GM23338 (cell line): Measurements from ENCODE around the gene CDH5. TPM values are rescaled to one million over a fixed set of nuclear protein-coding genes. Genes with fewer than 3 reads are reported as not detected.
A peak's percentile ranks its signal among the peaks of the same experiment; 100 is the strongest.

ENCODE experiments used
- ATAC-seq: fragments of 200-7000 bp; cut with Tn5 transposase; 3 replicates; pipeline ENCODE4 v1.9.1; 2020
- DNase-seq: peaks from one replicate; pipeline ENCODE4 v3.0.0-alpha.2; 2015; ENCODE audit warnings: low spot score
- H2AFZ ChIP-seq: fragments of 200-600 bp; sonication (generic); 2 replicates; pipeline ENCODE4 v1.8.0; 2016; ENCODE audit warnings: antibody characterized with exemption, mild to moderate bottlenecking, moderate library complexity
- H3F3A ChIP-seq: fragments of 200-600 bp; sonication (generic); replicated peaks from 2 replicates; pipeline ENCODE4 v1.8.0; 2017; ENCODE audit warnings: antibody characterized with exemption, mixed run types, low read depth
- H3K27ac ChIP-seq: fragments of 200-600 bp; sonication (generic); 2 replicates; pipeline ENCODE4 v1.6.1; 2016; ENCODE audit warnings: low read depth
- H3K27me3 ChIP-seq: fragments of 200-600 bp; sonication (generic); 2 replicates; pipeline ENCODE4 v1.8.0; 2016; ENCODE audit warnings: mild to moderate bottlenecking, mixed run types, moderate library complexity; ENCODE audit not compliant: insufficient read depth
- H3K36me3 ChIP-seq: fragments of 200-600 bp; sonication (generic); 2 replicates; pipeline ENCODE4 v1.8.0; 2016; ENCODE audit warnings: mild to moderate bottlenecking; ENCODE audit not compliant: insufficient read depth
- H3K4me1 ChIP-seq: fragments of 200-600 bp; sonication (generic); 2 replicates; pipeline ENCODE4 v1.8.0; 2016; ENCODE audit warnings: mild to moderate bottlenecking, moderate library complexity; ENCODE audit not compliant: insufficient read depth
- H3K4me2 ChIP-seq: fragments of 200-600 bp; sonication (generic); 2 replicates; pipeline ENCODE4 v1.7.1; 2017; ENCODE audit warnings: mixed run types
- H3K4me3 ChIP-seq: fragments of 200-600 bp; sonication (generic); 2 replicates; pipeline ENCODE4 v1.6.1; 2016; ENCODE audit warnings: mixed run types
- H3K79me2 ChIP-seq: fragments of 200-600 bp; sonication (generic); replicated peaks from 2 replicates; pipeline ENCODE4 v1.8.0; 2017; ENCODE audit warnings: mild to moderate bottlenecking; ENCODE audit not compliant: insufficient read depth
- H3K9me2 ChIP-seq: fragments of 200-600 bp; sonication (generic); 2 replicates; pipeline ENCODE4 v1.8.0; 2017; ENCODE audit not compliant: insufficient read depth
- H4K20me1 ChIP-seq: fragments of 200-600 bp; sonication (generic); replicated peaks from 2 replicates; pipeline ENCODE4 v1.8.0; 2017; ENCODE audit warnings: mild to moderate bottlenecking; ENCODE audit not compliant: insufficient read depth
- H3K27ac Mint-ChIP-seq: 2 replicates; pipeline ENCODE4 v1.8.0; 2020; ENCODE audit warnings: inconsistent platforms, mild to moderate bottlenecking, moderate library complexity, mixed read lengths
- H3K27me3 Mint-ChIP-seq: 3 replicates; pipeline ENCODE4 v1.8.0; 2022; ENCODE audit warnings: low read depth, mild to moderate bottlenecking, moderate library complexity, mixed read lengths, inconsistent platforms; ENCODE audit not compliant: insufficient read depth, poor library complexity
- H3K36me3 Mint-ChIP-seq: 3 replicates; pipeline ENCODE4 v1.8.0; 2021; ENCODE audit warnings: low read depth, mild to moderate bottlenecking, inconsistent platforms, moderate library complexity, mixed read lengths
- H3K4me1 Mint-ChIP-seq: 3 replicates; pipeline ENCODE4 v1.8.0; 2020; ENCODE audit warnings: mild to moderate bottlenecking, inconsistent platforms, mixed read lengths
- H3K4me3 Mint-ChIP-seq: 3 replicates; pipeline ENCODE4 v1.8.0; 2021; ENCODE audit warnings: moderate library complexity, mild to moderate bottlenecking, inconsistent platforms, mixed read lengths
- H3K9me3 Mint-ChIP-seq: 3 replicates; pipeline ENCODE4 v1.8.0; 2020; ENCODE audit warnings: moderate library complexity, mild to moderate bottlenecking, inconsistent platforms, mixed read lengths
- CREB1 ChIP-seq: fragments of 250-450 bp; sonication (Bioruptor Pico); IDR thresholded peaks from 2 replicates; pipeline ENCODE4 v1.5.0; 2020; ENCODE audit warnings: low read depth, mild to moderate bottlenecking, moderate library complexity
- ETS1 ChIP-seq: IDR thresholded peaks from 2 replicates; pipeline ENCODE4 v1.6.1; 2016; ENCODE audit warnings: antibody characterized with exemption
- EZH2phosphoT487 ChIP-seq: fragments of 200-600 bp; sonication (generic); IDR thresholded peaks from one replicate; pipeline ENCODE4 v1.8.1; 2018; ENCODE audit warnings: antibody characterized with exemption; ENCODE audit not compliant: unreplicated experiment
- JUNB ChIP-seq: IDR thresholded peaks from one replicate; pipeline ENCODE4 v1.6.1; 2016; ENCODE audit warnings: antibody characterized with exemption; ENCODE audit not compliant: unreplicated experiment
- NANOG ChIP-seq: IDR thresholded peaks from 2 replicates; pipeline ENCODE4 v1.6.1; 2016; ENCODE audit warnings: antibody characterized with exemption, borderline replicate concordance
- POLR2AphosphoS5 ChIP-seq: IDR thresholded peaks from 2 replicates; pipeline ENCODE4 v1.6.1; 2016; ENCODE audit warnings: antibody characterized with exemption, low read depth
- ZNF331 ChIP-seq: fragments of 250-450 bp; sonication (Bioruptor Pico); IDR thresholded peaks from 2 replicates; pipeline ENCODE4 v1.5.0; 2020; ENCODE audit warnings: low read depth, mild to moderate bottlenecking, moderate library complexity
- ZNF462 ChIP-seq: fragments of 250-450 bp; sonication (Bioruptor Pico); IDR thresholded peaks from 2 replicates; pipeline ENCODE4 v1.5.0; 2020; ENCODE audit warnings: mild to moderate bottlenecking, moderate library complexity
- polyA plus RNA-seq: library from polyadenylated mRNA; unstranded; fragments of >200 nt; fragmentation: Nextera tagmentation; extraction: Ambion mirVana; gene quantifications from 2 replicates; pipeline ENCODE4 v1.2.1, GENCODE V29; 2016
- total RNA-seq: library from RNA; depleted of rRNA; stranded (reverse); fragments of >200 nt; shearing (Covaris generic); gene quantifications from 2 replicates; pipeline ENCODE4 v1.2.3, GENCODE V29; 2014
- TF ChIP-seq, protein P1 (sequence below), 2 experiments: fragments of 200-600 bp in 1 of 2; sonication (generic) in 1 of 2; conservative IDR thresholded peaks; 2 replicates each; pipeline versions ENCODE4 v1.5.1 to v1.6.1; 2016 to 2017; ENCODE audit warnings: antibody characterized with exemption in 2 of 2, low read depth in 2 of 2, mild to moderate bottlenecking in 2 of 2, moderate library complexity in 1 of 2

The CDH5 gene
- total and polyA plus RNA-seq, 2 experiments from 2014 or later: 0.18 TPM; not detected in 1

DNA sequence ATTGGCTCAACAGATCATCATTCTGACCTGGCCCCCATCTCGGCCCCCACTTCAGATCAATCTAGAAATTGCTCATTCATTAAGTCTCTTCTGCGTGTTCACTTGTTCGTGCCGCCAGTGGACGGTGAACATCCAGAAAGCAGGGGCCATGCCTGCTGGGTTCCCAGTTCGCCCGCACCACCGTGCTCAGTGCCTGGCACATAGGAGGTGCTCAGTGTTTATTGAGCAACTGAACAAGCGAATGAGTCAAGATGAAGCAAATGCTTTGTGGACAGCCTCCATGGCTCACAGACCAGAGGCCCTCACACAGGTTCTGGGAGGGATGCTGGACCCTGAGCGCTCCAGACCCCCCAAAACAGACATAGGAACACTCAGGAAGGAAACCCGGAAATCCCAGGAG, 74.5 kb downstream of the CDH5 start:
- H3K36me3 Mint-ChIP-seq: no peaks in the 10 kb centered on the region
- no peaks in the 10 kb centered on the region for H3F3A ChIP-seq
- no peaks in the 10 kb centered on the region for H3K36me3 ChIP-seq
- H3K4me3 Mint-ChIP-seq: no peak overlapping the region
- H3K4me3 ChIP-seq: no peak overlapping the region
- peak overlapping the region; percentile 6; the same call in 1 of the 2 replicates for H3K27ac Mint-ChIP-seq
- DNase-seq: no peak
- H3K4me1 Mint-ChIP-seq: peaks cover 6% of the 10 kb centered on the region; the same call in 1 of the 3 replicates
- H2AFZ ChIP-seq: no peak overlapping the region
- no peaks in the 10 kb centered on the region for H4K20me1 ChIP-seq
- H3K9me2 ChIP-seq: no peaks in the 10 kb centered on the region
- no peaks in the 10 kb centered on the region for H3K9me3 Mint-ChIP-seq
- H3K27me3 Mint-ChIP-seq: peaks cover 11% of the 10 kb centered on the region
- no peaks in the 10 kb centered on the region for H3K79me2 ChIP-seq
- H3K4me2 ChIP-seq: no peak overlapping the region
- TF ChIP-seq, protein P1, sequence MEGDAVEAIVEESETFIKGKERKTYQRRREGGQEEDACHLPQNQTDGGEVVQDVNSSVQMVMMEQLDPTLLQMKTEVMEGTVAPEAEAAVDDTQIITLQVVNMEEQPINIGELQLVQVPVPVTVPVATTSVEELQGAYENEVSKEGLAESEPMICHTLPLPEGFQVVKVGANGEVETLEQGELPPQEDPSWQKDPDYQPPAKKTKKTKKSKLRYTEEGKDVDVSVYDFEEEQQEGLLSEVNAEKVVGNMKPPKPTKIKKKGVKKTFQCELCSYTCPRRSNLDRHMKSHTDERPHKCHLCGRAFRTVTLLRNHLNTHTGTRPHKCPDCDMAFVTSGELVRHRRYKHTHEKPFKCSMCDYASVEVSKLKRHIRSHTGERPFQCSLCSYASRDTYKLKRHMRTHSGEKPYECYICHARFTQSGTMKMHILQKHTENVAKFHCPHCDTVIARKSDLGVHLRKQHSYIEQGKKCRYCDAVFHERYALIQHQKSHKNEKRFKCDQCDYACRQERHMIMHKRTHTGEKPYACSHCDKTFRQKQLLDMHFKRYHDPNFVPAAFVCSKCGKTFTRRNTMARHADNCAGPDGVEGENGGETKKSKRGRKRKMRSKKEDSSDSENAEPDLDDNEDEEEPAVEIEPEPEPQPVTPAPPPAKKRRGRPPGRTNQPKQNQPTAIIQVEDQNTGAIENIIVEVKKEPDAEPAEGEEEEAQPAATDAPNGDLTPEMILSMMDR (conservative IDR thresholded peaks at IDR 0.05; ENCODE audit: low read depth in 2 of 2): no peak
- no peak for TF ChIP-seq POLR2AphosphoS5
- H3K4me1 ChIP-seq: no peaks in the 10 kb centered on the region
- ATAC-seq: no peak
- H3K27ac ChIP-seq: no peak overlapping the region
- no peaks in the 10 kb centered on the region for H3K27me3 ChIP-seq

DNA sequence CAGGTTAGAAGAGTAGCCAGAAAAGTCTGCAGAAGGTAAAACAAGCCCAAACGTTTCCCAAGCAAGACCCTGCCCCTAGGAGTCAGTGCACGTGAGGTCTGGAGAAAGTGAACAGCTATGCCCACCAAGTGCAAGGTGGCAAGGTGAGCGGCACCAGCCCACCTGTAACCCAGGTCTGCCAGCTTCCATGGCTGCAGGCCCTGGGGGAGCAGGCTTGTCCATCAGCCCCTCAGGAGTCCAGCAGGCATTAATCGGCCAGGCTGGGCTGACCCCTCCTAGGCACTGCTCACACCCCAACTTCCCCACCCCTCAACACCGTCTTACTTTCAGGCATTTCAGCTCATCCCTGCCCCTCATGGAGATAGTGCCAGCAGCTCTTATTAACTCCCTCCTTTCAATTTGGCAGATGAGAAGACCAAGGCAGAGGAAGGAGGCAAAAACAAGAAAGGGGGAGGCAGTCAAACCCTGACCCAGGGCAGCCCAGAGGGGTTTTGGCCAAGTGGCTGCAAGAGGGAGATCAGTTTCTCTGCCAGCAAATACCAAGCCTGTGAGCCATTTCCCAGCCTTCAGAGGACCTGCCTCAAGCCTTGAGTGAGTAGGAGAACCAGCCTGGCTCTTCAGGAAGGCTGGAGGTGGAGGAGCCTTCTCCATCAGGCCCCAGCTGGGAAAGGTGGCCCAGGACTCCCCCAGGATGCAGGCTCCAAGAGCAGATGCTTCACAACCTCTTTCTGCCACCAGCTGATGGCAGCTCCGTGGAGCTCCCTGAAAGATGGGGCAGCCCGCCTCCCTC, 75.3 kb downstream of the CDH5 start:
- DNase-seq (no peak), ATAC-seq (no peak)
- Histone ChIP-seq H4K20me1 (no peaks in the 10 kb centered on the region), H3K27ac (no peak overlapping the region), H3F3A (no peaks in the 10 kb centered on the region), H3K4me1 (no peaks in the 10 kb centered on the region), H2AFZ (no peak overlapping the region), H3K4me3 (no peak overlapping the region), H3K36me3 (no peaks in the 10 kb centered on the region), H3K4me2 (no peak overlapping the region), H3K27me3 (no peaks in the 10 kb centered on the region), H3K9me2 (no peaks in the 10 kb centered on the region), H3K79me2 (no peaks in the 10 kb centered on the region)
- H3K4me3 Mint-ChIP-seq: no peak overlapping the region
- H3K36me3 Mint-ChIP-seq: no peaks in the 10 kb centered on the region
- no peaks in the 10 kb centered on the region for H3K9me3 Mint-ChIP-seq
- H3K27ac Mint-ChIP-seq: no peak overlapping the region
- peaks cover 5% of the 10 kb centered on the region; the same call in 1 of the 3 replicates for H3K4me1 Mint-ChIP-seq
- H3K27me3 Mint-ChIP-seq: peaks cover 9% of the 10 kb centered on the region
- TF ChIP-seq JUNB: no peak
- no peak for TF ChIP-seq ZNF462 (CRISPR knock-in tag)
- TF ChIP-seq CREB1 (CRISPR knock-in tag): no peak
- no peak for TF ChIP-seq POLR2AphosphoS5
- TF ChIP-seq, protein P1 (conservative IDR thresholded peaks at IDR 0.05; ENCODE audit: low read depth in 2 of 2): no peak
- TF ChIP-seq NANOG: no peak
- no peak for TF ChIP-seq EZH2phosphoT487
- no peak for TF ChIP-seq ETS1
- TF ChIP-seq ZNF331 (CRISPR knock-in tag): no peak
